HepG2 (cell line): ENCODE measurements around the gene SERPINB6. TPM values are rescaled to one million over a fixed set of nuclear protein-coding genes. Genes with fewer than 3 reads are reported as not detected.

Experiments
- ASH2L ChIP-seq: fragments of 300-600, 200-600 bp; sonication (generic); IDR thresholded peaks from 2 replicates; pipeline ENCODE4 v1.7.0; 2017; ENCODE audit warnings: low read depth, mild to moderate bottlenecking, moderate library complexity, mixed read lengths, low read length; ENCODE audit not compliant: insufficient read length
- ATF5 ChIP-seq: sonication (generic); formaldehyde crosslinking; IDR thresholded peaks from 2 replicates; pipeline ENCODE4 v1.4.0; 2020; ENCODE audit warnings: mild to moderate bottlenecking, low read depth, missing genetic modification reagents
- ELF3 ChIP-seq: IDR thresholded peaks from 2 replicates; pipeline ENCODE4 v1.6.1; 2016; ENCODE audit warnings: missing genetic modification reagents, missing compliant biosample characterization
- HNF4A ChIP-seq: sonication (generic); formaldehyde crosslinking; IDR thresholded peaks from 2 replicates; pipeline ENCODE4 v1.4.0; 2020; ENCODE audit warnings: missing genetic modification reagents
- KAT2B ChIP-seq: fragments of 150-350 bp; IDR thresholded peaks from 2 replicates; pipeline ENCODE4 v1.6.1; 2014; ENCODE audit warnings: low read depth, low read length, borderline replicate concordance
- KDM6A ChIP-seq: IDR thresholded peaks from 2 replicates; pipeline ENCODE4 v1.6.1; 2016; ENCODE audit warnings: low read depth
- MAZ ChIP-seq, 2 experiments: sonication (generic) in 1 of 2; formaldehyde crosslinking in 1 of 2; IDR thresholded peaks; 2 replicates each; pipeline versions ENCODE4 v1.5.0 to v1.6.1; 2012 to 2020; ENCODE audit warnings: low read depth in 2 of 2, mild to moderate bottlenecking in 2 of 2, borderline replicate concordance in 1 of 2, improper control_type of control experiment in 1 of 2, low read length in 1 of 2, missing genetic modification reagents in 1 of 2, moderate library complexity in 1 of 2
- MXD1 ChIP-seq: sonication (generic); formaldehyde crosslinking; IDR thresholded peaks from 2 replicates; pipeline ENCODE4 v1.4.0; 2020; ENCODE audit warnings: mild to moderate bottlenecking, missing genetic modification reagents
- NRL ChIP-seq: sonication (generic); formaldehyde crosslinking; IDR thresholded peaks from 2 replicates; pipeline ENCODE4 v1.5.0; 2020; ENCODE audit warnings: missing genetic modification reagents, mild to moderate bottlenecking, moderate library complexity, borderline replicate concordance
- SAP130 ChIP-seq: IDR thresholded peaks from 2 replicates; pipeline ENCODE4 v1.6.1; 2016; ENCODE audit warnings: low read depth
- SIX1 ChIP-seq: sonication (generic); formaldehyde crosslinking; IDR thresholded peaks from 2 replicates; pipeline ENCODE4 v1.4.0; 2020; ENCODE audit warnings: missing genetic modification reagents, borderline replicate concordance
- ZNF225 ChIP-seq: sonication (generic); formaldehyde crosslinking; IDR thresholded peaks from 2 replicates; pipeline ENCODE4 v1.4.0; 2020; ENCODE audit warnings: mild to moderate bottlenecking, missing genetic modification reagents
- ZNF230 ChIP-seq: sonication (generic); formaldehyde crosslinking; IDR thresholded peaks from 2 replicates; pipeline ENCODE4 v1.4.0; 2020; ENCODE audit warnings: mild to moderate bottlenecking, missing genetic modification reagents
- ZNF367 ChIP-seq: sonication (generic); formaldehyde crosslinking; IDR thresholded peaks from 2 replicates; pipeline ENCODE4 v1.4.0; 2020; ENCODE audit warnings: missing genetic modification reagents, borderline replicate concordance
- ZNF407 ChIP-seq: sonication (generic); formaldehyde crosslinking; IDR thresholded peaks from one replicate; pipeline ENCODE4 v1.5.1; 2020; ENCODE audit warnings: mild to moderate bottlenecking, missing genetic modification reagents; ENCODE audit errors: not compliant biosample characterization
- ZNF513 ChIP-seq: sonication (generic); formaldehyde crosslinking; conservative IDR thresholded peaks from 2 replicates; pipeline ENCODE4 v1.5.0; 2020; ENCODE audit warnings: missing genetic modification reagents
- ZSCAN21 ChIP-seq: sonication (generic); formaldehyde crosslinking; IDR thresholded peaks from 2 replicates; pipeline ENCODE4 v1.8.0; 2022; ENCODE audit warnings: mild to moderate bottlenecking, missing genetic modification reagents, moderate library complexity, borderline replicate concordance
- polyA plus RNA-seq, 8 experiments: library from polyadenylated mRNA; depleted of rRNA in 3 of 8; stranded (reverse) in 7 of 8; unstranded in 1 of 8; fragments of >200 nt; fragmentation: Illumina TruSeq in 4 of 8; extraction: Trizol in 4 of 8; gene quantifications; 2 replicates each; pipeline versions ENCODE4 v1.2.1 to v1.2.3, GENCODE V29; 2011 to 2016; ENCODE audit warnings: low read depth in 4 of 8, missing spikeins in 1 of 8, mixed read lengths in 1 of 8; ENCODE audit not compliant: insufficient read depth in 1 of 8
- total RNA-seq, 5 experiments: library from RNA; depleted of rRNA; stranded (reverse); fragments of >200 nt; fragmentation: Illumina TruSeq; extraction: Trizol; gene quantifications; 2 replicates each; pipeline ENCODE4 v1.2.3, GENCODE V29; 2016; ENCODE audit warnings: low read depth in 1 of 5

Gene SERPINB6
- total and polyA plus RNA-seq, 2 of the 13 experiments (the other 11 are each of a cell fraction or from before 2014, with no cell fraction given): 38.2 to 61.3 TPM

GRCh38 chr6:2989332-2990247 lies 18.2 kb upstream of the SERPINB6 start (continued):
- TF ChIP-seq ZNF513 (CRISPR knock-in tag): no peak
- peak; percentile 10 for TF ChIP-seq ELF3 (CRISPR knock-in tag)
- no peak for TF ChIP-seq ZNF230 (CRISPR knock-in tag)
- TF ChIP-seq ZNF367: no peak
- no peak for TF ChIP-seq NRL (CRISPR knock-in tag)
- no peak; the same call in 1 of the 2 replicates for TF ChIP-seq SIX1
- TF ChIP-seq ZSCAN21: peak; percentile 50; the same call in 1 of the 2 replicates
- no peak for TF ChIP-seq ATF5 (CRISPR knock-in tag)
- no peak for TF ChIP-seq KDM6A (CRISPR knock-in tag)
- no peak for TF ChIP-seq ZNF407 (CRISPR knock-in tag)
- peak; percentile 79 for TF ChIP-seq ASH2L
- no peak for TF ChIP-seq KAT2B
- TF ChIP-seq ZNF225 (CRISPR knock-in tag): no peak
- TF ChIP-seq MXD1 (CRISPR knock-in tag): no peak
- TF ChIP-seq HNF4A (CRISPR knock-in tag): no peak
- TF ChIP-seq SAP130 (CRISPR knock-in tag): peak; percentile 88
- TF ChIP-seq MAZ (IDR thresholded peaks at IDR 0.05; ENCODE audit: borderline replicate concordance, low read depth, low read length): peak; percentile 37; the same call in 1 of the 2 replicates
- TF ChIP-seq MAZ (CRISPR knock-in tag; IDR thresholded peaks at IDR 0.05; ENCODE audit: low read depth): no peak
